Stimulated activated CD4-positive, alpha-beta T cell treated with anti-CD3 and anti-CD28 coated beads, Interleukin-1b, Interleukin-23, amount 100 ng/mL, for 24 hours (primary cell): ENCODE results near the gene LRRC23.
A peak's percentile ranks its signal among the peaks of the same experiment; 100 is the strongest.

Experiments used
- DNase-seq, 4 experiments: peaks; one replicate each; pipeline ENCODE4 v3.0.0-alpha.2; 2020; ENCODE audit warnings: low read depth in 4 of 4, low spot score in 1 of 4

LRRC23 gene

DNA sequence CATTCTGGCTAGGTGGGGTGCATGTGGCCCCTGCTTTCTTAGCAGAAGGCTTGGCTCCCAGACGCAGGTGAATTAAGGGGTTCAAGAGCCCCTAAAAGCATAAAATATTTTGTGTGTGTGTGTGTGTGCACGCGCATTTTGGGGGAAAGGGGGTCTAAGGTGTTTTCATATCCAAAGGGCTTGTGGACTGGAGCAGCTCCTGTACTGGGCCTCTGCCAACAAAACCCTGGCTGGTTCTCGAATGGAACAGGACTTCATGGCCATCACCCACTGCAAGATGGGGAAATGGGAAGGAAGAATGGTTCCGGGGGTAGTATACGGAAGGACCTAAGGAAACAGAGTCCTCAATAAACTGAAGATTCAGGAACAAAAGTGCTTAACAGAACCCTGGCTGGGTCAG lies 19.2 kb downstream of the LRRC23 start:
- no peak for DNase-seq

DNA sequence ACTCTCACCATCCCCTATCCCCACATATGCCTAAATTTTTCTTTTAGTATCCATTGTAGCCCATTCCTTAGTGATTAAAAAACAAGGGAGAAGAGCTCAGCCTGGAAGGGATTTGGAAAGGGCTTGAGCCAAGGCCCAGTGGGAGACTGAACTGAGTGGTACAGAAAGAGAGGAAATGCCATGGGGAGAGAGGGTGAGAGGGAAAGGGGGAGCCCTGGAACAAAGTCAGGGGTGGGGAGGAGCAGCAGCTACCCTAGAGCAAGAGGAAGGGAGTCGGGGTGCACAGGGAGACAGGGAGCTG lies 20.6 kb downstream of the LRRC23 start:
- no peak for DNase-seq

DNA sequence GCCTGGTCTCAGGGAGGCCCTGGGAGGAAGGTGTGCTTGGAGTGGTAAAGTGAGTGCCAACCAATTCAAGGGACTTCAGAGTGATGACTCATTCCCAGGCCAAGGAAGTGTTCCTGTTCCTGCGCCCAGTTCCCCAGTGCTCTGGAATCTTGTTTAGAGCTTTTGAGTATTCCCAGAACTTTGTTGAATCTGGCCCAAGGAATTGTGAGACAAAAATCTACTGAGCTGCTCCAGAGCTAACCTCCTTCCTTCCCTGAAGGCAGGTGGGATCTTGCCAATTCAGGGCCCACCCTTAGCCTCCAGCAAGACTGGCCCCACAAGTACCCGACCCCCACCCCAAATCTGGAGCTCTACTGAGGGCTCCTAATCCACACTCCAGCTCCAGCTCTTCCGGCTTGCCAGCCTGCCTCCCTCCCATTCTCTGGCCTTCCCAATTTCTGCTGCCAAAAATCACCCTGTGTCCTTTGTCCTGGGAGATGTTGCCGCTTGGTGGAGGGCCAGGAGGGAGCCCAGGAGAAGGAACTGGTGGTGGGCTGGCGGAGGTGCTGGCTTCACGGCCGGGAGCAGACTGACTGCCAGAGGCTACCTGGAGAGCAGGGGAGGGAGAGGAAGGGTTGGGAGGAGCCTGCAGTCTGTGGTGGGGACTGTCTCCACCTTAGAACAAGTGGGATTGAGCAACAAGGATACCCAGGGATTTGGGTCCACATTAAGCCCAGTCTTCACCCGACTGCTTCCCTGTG lies 21.1 kb downstream of the LRRC23 start:
- DNase-seq = no peak

- DNase-seq = no peak
These were observed 22.9 kb downstream of the LRRC23 start, which contains the start of gene ATN1 for GRCh38 chr12:6927379-6928021. TSS of gene ATN1 (plus strand) at chr12:6927959. CDS start at chr12:6934002, 6,043 bp downstream.

DNA sequence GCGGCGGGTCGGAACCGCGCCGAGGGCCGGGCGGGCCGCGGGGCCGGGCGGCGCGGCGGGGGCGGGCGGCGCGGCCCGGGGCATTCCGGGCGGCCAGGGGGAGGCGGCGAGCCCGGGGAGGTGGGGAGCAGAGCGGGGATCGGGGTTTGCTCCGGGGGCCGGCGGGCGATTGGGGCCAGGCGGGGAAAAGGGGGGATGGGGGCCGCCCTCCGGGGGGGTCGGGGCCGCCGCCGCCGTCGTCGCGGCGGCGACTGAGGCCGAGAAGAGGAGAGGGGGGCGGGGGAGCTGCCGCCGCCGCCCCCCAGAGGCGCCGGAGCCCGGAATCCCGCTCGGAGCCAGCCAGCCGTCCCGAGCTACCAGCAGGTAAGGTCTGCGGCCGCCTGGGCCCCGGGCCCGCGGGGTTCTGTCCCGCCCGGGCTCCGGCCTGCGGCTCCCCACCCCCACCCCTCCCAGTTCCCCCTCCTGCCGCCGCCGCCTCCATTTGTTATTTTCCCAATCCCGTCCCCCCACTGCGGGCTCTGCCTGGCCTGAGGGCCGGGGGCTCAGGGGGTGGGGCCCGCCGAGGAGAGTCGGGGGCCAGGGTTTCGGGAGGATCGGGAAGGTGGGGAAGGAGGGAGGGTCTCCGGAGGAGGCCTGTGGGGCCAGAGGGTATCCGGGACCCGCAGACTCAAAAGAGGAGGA lies 23.5 kb downstream of the LRRC23 start:
- DNase-seq = no peak

DNA sequence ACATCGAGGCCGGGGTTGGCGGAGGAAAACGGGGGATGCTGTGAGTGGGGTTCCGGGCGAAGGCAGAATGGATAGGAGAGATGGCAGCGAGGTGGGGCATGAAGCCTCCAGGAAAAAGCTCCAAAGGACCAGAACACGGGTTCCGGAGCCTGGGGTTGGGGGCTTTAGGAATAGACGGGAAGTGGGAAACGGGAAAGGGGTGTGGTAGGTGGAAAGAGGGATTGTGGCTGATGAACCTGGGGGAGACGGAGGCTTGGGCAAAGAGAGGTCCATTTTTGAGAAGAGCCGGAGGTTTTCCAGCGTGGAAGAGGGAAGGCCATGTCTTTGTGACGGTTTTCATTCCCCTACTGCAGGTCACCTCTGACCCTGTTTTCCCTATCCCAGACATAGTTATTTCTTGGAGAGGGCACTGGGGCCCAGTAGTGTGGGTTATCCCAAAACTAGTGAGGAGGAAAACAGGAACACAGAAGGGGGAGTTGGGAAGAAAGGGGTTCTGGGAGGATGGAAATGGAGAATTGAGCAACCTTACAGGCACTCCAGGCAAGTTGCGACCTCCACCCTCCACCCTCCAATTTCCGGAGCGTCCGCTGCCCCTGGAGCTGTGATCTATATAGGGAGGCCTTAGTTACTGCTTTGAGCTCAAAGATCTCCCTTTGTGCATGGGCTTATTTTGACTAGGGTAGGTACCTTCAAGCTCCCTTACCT lies 24.2 kb downstream of the LRRC23 start:
- no peak for DNase-seq

DNA sequence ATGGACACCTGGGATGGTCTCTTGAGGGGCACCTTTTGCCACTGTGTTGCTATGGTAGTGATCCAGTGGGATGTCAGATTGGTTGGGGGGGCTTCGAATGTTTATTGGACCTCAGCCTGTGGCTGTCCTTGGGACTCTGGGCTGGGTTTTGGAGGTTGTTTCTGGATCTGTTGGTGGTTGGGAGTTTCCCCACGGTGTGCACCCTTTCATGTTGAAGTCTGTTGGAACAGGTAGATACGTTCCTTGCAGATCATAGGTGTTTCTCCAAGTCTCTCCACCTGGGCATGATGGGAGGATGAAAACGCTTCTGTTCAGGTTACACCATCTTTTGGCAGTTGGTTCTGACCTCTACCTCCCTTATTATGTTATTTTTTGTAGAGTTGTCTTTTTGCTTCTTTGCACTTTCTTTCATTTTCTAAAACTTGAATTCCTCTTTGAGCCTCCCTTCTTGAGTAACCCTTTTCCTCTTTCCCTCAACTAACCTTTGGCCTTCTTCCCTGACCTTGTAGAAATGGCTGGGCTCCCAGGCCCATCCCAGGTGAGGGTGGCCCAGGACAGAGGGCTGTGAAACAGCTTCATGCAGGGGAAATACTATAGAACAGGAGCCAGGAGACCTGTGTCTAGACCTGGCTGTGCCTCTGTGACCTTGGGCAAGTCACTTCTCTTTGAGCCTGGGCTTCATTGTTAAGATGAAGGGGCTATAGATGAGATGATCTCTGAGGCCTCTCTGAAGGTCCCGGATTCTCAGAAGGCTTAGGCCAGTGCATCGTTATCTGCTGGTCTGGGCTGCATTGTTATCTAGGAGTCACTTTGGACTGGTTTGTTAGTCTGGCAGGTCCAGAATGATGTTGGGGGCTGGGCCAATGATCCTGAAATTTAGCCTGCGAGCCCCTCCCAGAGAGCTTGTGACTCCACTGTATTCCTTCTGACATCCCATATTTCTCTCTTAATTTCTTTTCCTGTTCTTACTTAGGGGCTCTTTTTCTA lies 25.1 kb downstream of the LRRC23 start:
- DNase-seq = no peak

DNA sequence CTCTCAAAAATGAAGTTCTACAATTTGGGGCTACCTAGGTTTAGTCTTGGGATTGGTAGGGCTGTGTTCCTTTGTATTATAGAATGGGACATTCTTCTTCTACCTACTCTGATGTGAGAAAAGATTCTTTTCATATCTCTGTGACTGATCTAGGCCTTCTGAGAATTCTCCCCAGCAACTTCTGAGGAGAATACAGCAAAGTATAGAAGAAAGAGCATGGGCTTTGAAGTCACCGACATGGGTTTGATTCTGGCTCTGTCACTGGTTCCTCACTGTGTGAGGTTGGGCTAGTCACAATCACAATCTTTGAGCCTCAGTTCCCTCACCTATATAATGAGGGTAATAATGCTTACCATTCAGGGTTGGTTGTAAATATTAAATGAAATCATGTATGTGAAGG lies 28.1 kb downstream of the LRRC23 start:
- no peak for DNase-seq

- no peak for DNase-seq
These were observed 29.5 kb downstream of the LRRC23 start for GRCh38 chr12:6934110-6934509.

GRCh38 chr12:6935371-6936193 lies 31.0 kb downstream of the LRRC23 start:
- DNase-seq = no peak

DNA sequence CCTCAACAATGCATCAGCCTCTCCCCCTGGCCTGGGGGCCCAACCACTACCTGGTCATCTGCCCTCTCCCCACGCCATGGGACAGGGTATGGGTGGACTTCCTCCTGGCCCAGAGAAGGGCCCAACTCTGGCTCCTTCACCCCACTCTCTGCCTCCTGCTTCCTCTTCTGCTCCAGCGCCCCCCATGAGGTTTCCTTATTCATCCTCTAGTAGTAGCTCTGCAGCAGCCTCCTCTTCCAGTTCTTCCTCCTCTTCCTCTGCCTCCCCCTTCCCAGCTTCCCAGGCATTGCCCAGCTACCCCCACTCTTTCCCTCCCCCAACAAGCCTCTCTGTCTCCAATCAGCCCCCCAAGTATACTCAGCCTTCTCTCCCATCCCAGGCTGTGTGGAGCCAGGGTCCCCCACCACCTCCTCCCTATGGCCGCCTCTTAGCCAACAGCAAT lies 31.6 kb downstream of the LRRC23 start:
- DNase-seq = no peak

DNA sequence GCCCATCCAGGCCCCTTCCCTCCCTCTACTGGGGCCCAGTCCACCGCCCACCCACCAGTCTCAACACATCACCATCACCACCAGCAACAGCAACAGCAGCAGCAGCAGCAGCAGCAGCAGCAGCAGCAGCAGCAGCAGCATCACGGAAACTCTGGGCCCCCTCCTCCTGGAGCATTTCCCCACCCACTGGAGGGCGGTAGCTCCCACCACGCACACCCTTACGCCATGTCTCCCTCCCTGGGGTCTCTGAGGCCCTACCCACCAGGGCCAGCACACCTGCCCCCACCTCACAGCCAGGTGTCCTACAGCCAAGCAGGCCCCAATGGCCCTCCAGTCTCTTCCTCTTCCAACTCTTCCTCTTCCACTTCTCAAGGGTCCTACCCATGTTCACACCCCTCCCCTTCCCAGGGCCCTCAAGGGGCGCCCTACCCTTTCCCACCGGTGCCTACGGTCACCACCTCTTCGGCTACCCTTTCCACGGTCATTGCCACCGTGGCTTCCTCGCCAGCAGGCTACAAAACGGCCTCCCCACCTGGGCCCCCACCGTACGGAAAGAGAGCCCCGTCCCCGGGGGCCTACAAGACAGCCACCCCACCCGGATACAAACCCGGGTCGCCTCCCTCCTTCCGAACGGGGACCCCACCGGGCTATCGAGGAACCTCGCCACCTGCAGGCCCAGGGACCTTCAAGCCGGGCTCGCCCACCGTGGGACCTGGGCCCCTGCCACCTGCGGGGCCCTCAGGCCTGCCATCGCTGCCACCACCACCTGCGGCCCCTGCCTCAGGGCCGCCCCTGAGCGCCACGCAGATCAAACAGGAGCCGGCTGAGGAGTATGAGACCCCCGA lies 32.2 kb downstream of the LRRC23 start:
- DNase-seq = peak in 2 of 4 experiments; percentile 50 to 58

GRCh38 chr12:6937481-6938352 lies 33.1 kb downstream of the LRRC23 start:
- DNase-seq = peak in 3 of 4 experiments; percentile 83 to 90 (median 87)

DNA sequence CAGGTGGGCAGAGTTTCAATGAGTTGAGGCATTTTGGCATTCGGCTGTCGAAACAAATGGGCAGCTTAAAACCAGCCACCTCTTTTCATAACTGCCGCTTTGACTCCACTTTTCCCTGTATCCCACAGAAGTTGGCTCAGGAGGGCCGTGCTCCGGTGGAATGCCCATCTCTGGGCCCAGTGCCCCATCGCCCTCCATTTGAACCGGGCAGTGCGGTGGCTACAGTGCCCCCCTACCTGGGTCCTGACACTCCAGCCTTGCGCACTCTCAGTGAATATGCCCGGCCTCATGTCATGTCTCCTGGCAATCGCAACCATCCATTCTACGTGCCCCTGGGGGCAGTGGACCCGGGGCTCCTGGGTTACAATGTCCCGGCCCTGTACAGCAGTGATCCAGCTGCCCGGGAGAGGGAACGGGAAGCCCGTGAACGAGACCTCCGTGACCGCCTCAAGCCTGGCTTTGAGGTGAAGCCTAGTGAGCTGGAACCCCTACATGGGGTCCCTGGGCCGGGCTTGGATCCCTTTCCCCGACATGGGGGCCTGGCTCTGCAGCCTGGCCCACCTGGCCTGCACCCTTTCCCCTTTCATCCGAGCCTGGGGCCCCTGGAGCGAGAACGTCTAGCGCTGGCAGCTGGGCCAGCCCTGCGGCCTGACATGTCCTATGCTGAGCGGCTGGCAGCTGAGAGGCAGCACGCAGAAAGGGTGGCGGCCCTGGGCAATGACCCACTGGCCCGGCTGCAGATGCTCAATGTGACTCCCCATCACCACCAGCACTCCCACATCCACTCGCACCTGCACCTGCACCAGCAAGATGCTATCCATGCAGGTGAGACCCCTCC lies 34.0 kb downstream of the LRRC23 start:
- no peak for DNase-seq

GRCh38 chr12:6939191-6939540 lies 34.5 kb downstream of the LRRC23 start:
- DNase-seq = no peak

GRCh38 chr12:6941267-6941666 lies 36.6 kb downstream of the LRRC23 start:
- no peak for DNase-seq

DNA sequence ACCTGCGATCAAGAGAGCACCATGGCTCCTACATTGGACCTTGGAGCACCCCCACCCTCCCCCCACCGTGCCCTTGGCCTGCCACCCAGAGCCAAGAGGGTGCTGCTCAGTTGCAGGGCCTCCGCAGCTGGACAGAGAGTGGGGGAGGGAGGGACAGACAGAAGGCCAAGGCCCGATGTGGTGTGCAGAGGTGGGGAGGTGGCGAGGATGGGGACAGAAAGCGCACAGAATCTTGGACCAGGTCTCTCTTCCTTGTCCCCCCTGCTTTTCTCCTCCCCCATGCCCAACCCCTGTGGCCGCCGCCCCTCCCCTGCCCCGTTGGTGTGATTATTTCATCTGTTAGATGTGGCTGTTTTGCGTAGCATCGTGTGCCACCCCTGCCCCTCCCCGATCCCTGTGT lies 37.2 kb downstream of the LRRC23 start:
- no peak for DNase-seq
